Parathyroid adenoma (tissue), 2 donors: ENCODE results near the gene WNT8A.

Source experiments
- H2AFZ ChIP-seq: fragments of 300-600 bp; sonication (generic); one replicate; pipeline ENCODE4 v1.7.0; 2017; ENCODE audit warnings: antibody characterized with exemption, mild to moderate bottlenecking
- H3K27ac ChIP-seq: fragments of 300-600 bp; sonication (generic); one replicate; pipeline ENCODE4 v1.7.0; 2017
- H3K27me3 ChIP-seq: fragments of 300-600 bp; sonication (generic); one replicate; pipeline ENCODE4 v1.7.0; 2017; ENCODE audit warnings: low read length; ENCODE audit not compliant: control insufficient read depth, insufficient read depth
- H3K36me3 ChIP-seq: fragments of 300-600 bp; sonication (generic); one replicate; pipeline ENCODE4 v1.7.0; 2017; ENCODE audit warnings: low read length; ENCODE audit not compliant: control insufficient read depth, insufficient read depth
- H3K4me1 ChIP-seq: fragments of 300-600 bp; sonication (generic); one replicate; pipeline ENCODE4 v1.7.0; 2017; ENCODE audit warnings: control low read depth
- H3K4me2 ChIP-seq: fragments of 300-600 bp; sonication (generic); one replicate; pipeline ENCODE4 v1.7.0; 2017; ENCODE audit warnings: low read length
- H3K4me3 ChIP-seq: fragments of 300-600 bp; sonication (generic); one replicate; pipeline ENCODE4 v1.7.0; 2017; ENCODE audit warnings: low read depth, low read length
- H3K79me2 ChIP-seq: fragments of 300-600 bp; sonication (generic); one replicate; pipeline ENCODE4 v1.7.0; 2017; ENCODE audit warnings: control low read depth
- H3K9ac ChIP-seq: fragments of 300-600 bp; sonication (generic); one replicate; pipeline ENCODE4 v1.7.0; 2017; ENCODE audit warnings: mild to moderate bottlenecking
- H3K9me3 ChIP-seq: fragments of 300-600 bp; sonication (generic); one replicate; pipeline ENCODE4 v1.7.0; 2017; ENCODE audit warnings: low read length; ENCODE audit not compliant: control insufficient read depth
- TF ChIP-seq, protein P1 (sequence below): fragments of 300-600 bp; sonication (generic); IDR thresholded peaks from one replicate; pipeline ENCODE4 v1.7.0; 2017; ENCODE audit warnings: antibody characterized with exemption, mild to moderate bottlenecking
- donor health status: primary hyperparathyroidism.

The WNT8A gene

DNA sequence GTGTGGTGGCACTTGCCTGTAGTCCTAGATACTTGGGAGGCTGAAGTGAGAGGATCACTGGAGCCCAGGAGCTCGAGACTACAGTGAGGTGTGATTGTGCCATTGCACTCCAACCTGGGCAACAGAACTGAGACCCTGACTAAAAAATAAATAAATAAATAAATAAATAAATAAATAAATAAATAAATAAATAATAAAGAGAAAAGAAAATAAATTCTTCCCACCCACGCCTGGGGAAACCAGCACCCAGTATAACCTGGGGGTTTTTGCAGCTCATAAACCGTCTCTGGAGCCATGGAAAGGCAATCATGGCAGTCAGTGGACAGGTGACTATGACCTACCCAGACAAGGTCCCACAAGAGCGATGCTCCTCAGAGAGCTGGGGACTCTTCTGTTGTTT, 7.9 kb downstream of the WNT8A start:
- H3K4me1 ChIP-seq: peaks cover 5% of the 10 kb centered on the region
- no peaks in the 10 kb centered on the region for H3K79me2 ChIP-seq
- no peaks in the 10 kb centered on the region for H3K36me3 ChIP-seq
- H3K9me3 ChIP-seq: no peaks in the 10 kb centered on the region
- no peak overlapping the region for H3K9ac ChIP-seq
- H3K27ac ChIP-seq: no peak overlapping the region
- no peaks in the 10 kb centered on the region for H3K27me3 ChIP-seq
- H3K4me2 ChIP-seq: no peak overlapping the region
- no peak overlapping the region for H2AFZ ChIP-seq
- H3K4me3 ChIP-seq: no peak overlapping the region
- TF ChIP-seq, protein P1, sequence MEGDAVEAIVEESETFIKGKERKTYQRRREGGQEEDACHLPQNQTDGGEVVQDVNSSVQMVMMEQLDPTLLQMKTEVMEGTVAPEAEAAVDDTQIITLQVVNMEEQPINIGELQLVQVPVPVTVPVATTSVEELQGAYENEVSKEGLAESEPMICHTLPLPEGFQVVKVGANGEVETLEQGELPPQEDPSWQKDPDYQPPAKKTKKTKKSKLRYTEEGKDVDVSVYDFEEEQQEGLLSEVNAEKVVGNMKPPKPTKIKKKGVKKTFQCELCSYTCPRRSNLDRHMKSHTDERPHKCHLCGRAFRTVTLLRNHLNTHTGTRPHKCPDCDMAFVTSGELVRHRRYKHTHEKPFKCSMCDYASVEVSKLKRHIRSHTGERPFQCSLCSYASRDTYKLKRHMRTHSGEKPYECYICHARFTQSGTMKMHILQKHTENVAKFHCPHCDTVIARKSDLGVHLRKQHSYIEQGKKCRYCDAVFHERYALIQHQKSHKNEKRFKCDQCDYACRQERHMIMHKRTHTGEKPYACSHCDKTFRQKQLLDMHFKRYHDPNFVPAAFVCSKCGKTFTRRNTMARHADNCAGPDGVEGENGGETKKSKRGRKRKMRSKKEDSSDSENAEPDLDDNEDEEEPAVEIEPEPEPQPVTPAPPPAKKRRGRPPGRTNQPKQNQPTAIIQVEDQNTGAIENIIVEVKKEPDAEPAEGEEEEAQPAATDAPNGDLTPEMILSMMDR: no peak

DNA sequence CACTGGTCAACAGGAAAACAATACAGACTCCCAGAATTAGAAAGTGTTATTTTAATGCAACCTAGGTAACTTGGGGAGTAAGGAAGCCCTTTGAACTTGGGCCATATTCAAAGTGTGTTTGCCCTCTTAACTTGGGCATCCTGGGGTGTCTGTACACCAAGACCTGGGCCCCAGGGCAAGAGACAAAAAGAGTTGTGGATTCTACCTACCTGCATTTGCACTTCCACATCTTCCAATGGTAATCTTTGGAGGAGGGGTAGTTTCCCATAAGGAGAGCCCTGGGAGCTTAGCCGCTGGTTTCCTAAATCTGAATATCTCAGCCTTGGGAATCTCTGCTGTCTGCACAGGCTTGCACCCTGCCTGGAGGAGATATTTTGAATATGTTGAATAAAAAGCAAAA, 8.5 kb downstream of the WNT8A start:
- H3K4me2 ChIP-seq: no peak overlapping the region
- H3K79me2 ChIP-seq: no peaks in the 10 kb centered on the region
- H3K4me1 ChIP-seq: peaks cover 5% of the 10 kb centered on the region
- no peaks in the 10 kb centered on the region for H3K27me3 ChIP-seq
- H3K9ac ChIP-seq: no peak overlapping the region
- no peaks in the 10 kb centered on the region for H3K9me3 ChIP-seq
- H2AFZ ChIP-seq: no peak overlapping the region
- TF ChIP-seq, protein P1: no peak
- no peaks in the 10 kb centered on the region for H3K36me3 ChIP-seq
- no peak overlapping the region for H3K4me3 ChIP-seq
- no peak overlapping the region for H3K27ac ChIP-seq

DNA sequence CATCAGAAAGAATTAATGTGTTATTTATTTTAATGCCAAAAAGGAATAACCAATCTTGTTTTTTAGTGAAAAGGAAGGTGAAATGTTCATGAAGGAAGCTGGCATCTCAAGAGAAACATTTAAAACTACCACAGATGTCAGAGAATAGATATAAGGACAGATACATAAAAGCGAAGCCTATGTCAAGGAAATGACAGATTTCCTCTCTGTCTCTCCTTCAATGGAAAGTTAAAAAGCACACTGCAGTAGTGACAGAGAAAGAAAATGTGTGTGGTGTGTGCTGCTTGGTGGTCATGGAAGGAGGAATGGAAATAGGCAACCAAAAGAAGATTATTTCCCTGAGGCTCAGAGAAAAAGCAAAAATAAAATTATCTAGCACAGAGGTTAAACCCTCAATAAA, 9.2 kb downstream of the WNT8A start:
- Histone ChIP-seq H3K9me3 (no peaks in the 10 kb centered on the region), H3K4me1 (peaks cover 5% of the 10 kb centered on the region), H3K4me3 (no peak overlapping the region), H3K9ac (no peak overlapping the region), H3K4me2 (no peak overlapping the region), H2AFZ (no peak overlapping the region), H3K27ac (no peak overlapping the region), H3K27me3 (no peaks in the 10 kb centered on the region), H3K79me2 (no peaks in the 10 kb centered on the region), H3K36me3 (no peaks in the 10 kb centered on the region)
- TF ChIP-seq, protein P1: no peak

- Histone ChIP-seq H3K27ac (no peak overlapping the region), H3K4me3 (no peak overlapping the region), H3K27me3 (no peaks in the 10 kb centered on the region), H3K4me2 (no peak overlapping the region), H3K9ac (no peak overlapping the region), H2AFZ (peak overlapping the region; percentile 72), H3K4me1 (peaks cover 5% of the 10 kb centered on the region), H3K9me3 (no peaks in the 10 kb centered on the region), H3K79me2 (no peaks in the 10 kb centered on the region), H3K36me3 (no peaks in the 10 kb centered on the region)
- TF ChIP-seq, protein P1: no peak
These were observed 11.5 kb downstream of the WNT8A start for GRCh38 chr5:138095100-138095907.

- Histone ChIP-seq H2AFZ (no peak overlapping the region), H3K9me3 (no peaks in the 10 kb centered on the region), H3K79me2 (no peaks in the 10 kb centered on the region), H3K9ac (no peak overlapping the region), H3K4me2 (no peak overlapping the region), H3K27ac (no peak overlapping the region), H3K27me3 (no peaks in the 10 kb centered on the region), H3K4me3 (no peak overlapping the region), H3K4me1 (peaks cover 5% of the 10 kb centered on the region), H3K36me3 (no peaks in the 10 kb centered on the region)
- TF ChIP-seq, protein P1: no peak
These were observed 12.5 kb downstream of the WNT8A start for GRCh38 chr5:138096363-138096762.
